Erythroblast (primary cell): ENCODE results near the gene PLIN3.

Experiments used
- GATA1 ChIP-seq: IDR thresholded peaks from 2 replicates; pipeline ENCODE4 v1.6.1; 2011; ENCODE audit warnings: low read depth, mild to moderate bottlenecking, control low read depth, low read length, moderate library complexity
- POLR2A ChIP-seq: IDR thresholded peaks from 2 replicates; pipeline ENCODE4 v1.6.1; 2011; ENCODE audit warnings: mild to moderate bottlenecking, low read length

DNA sequence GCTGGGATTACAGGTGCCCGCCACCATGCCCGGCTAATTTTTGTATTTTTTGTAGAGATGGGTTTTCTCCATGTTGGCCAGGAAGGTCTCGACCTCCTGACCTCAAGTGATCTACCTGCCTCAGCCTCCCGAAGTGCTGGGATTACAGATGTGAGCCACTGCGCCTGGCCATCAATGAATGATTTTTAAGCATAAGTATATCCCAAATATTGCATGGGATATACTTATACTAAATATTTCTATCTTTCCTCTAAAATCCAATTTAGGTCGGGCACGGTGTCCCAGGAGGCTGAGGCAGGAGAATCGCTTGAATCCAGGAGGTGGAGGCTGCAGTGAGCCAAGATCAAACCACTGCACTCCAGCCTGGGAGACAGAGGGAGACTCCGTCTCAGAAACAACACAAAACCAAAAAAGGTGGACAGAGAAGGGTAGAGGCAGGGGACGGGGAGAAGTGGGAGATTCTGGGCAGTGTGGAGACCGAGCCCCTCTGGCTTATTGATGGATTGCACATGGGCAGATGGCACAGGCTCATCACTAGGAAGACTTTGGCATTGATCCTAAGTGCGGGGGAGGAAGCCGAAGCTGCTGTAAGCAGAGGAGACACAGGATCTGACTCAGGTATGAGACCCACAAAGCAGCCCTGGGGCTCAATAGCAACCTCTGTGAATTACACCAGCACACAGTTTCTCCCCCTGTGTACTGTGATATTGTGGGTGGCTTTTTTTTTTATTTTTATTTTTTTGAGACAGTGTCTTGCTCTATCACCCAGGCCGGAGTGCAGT is 21.8 kb upstream of the PLIN3 start:
- TF ChIP-seq POLR2A (no peak), GATA1 (no peak)
